ENCODE data around the gene NOTCH4.
A peak's percentile ranks its signal among the peaks of the same experiment; 100 is the strongest.

NOTCH4 gene

DNA sequence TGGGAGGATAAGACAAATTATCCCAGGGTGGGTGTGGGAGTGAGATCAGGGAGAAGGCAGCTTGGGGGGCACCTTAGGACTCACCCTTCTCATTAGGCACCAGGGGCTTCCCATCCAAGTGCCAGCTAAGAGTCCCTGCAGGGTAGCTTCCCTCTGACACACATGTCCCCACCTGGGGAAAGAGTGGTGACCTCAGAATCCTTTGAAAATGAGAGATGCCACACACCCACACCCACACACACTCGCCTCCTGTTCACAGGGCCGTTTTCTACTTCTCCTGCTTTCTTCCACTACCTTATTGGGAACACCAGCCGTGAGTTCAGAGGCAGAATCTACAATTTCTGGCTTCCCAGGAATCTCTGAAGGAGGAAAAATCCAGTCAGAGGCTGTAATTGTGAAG is 40.8 kb downstream of the NOTCH4 start:
- DNase-seq (ENCODE audit: extremely low read depth in 1 of 2, low read depth in 1 of 2) = no peak

GRCh38 chr6:32182555-32182981 is 41.3 kb downstream of the NOTCH4 start:
- DNase-seq (ENCODE audit: extremely low read depth in 1 of 2, low read depth in 1 of 2) = no peak

GRCh38 chr6:32181915-32182529 is 41.8 kb downstream of the NOTCH4 start:
- no peak for DNase-seq (ENCODE audit: extremely low read depth in 1 of 2, low read depth in 1 of 2)

DNA sequence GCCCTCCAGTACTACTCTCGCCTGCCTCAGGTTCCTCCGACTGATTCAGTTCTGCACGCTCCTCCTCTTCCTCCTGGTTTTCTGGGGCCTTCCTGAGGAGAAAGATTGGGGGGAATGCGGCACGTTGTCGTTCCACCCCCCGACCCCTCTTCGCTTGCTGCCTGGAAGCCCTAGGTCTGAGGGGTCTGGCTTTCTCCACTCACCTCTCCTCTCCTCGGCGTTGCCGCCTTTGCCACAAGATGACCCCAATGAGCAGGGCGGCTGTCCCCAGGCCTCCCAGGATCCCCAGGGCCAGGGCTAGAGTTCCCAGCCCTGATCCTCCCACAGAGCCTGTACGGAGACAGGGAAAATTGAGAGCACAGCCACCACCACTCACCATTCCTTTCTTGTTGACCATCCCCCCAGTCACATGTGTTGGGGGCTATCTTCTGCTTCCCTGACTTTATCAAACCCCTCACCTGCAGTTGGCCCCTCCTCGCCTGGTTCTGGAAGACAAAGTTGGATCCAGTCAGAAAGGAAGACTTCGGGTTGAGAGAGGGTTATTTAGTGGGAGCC is 42.6 kb downstream of the NOTCH4 start:
- DNase-seq (ENCODE audit: extremely low read depth in 1 of 2, low read depth in 1 of 2) = no peak

- DNase-seq (ENCODE audit: extremely low read depth in 1 of 2, low read depth in 1 of 2) = no peak
These were observed 44.0 kb downstream of the NOTCH4 start for GRCh38 chr6:32179766-32180405.

DNA sequence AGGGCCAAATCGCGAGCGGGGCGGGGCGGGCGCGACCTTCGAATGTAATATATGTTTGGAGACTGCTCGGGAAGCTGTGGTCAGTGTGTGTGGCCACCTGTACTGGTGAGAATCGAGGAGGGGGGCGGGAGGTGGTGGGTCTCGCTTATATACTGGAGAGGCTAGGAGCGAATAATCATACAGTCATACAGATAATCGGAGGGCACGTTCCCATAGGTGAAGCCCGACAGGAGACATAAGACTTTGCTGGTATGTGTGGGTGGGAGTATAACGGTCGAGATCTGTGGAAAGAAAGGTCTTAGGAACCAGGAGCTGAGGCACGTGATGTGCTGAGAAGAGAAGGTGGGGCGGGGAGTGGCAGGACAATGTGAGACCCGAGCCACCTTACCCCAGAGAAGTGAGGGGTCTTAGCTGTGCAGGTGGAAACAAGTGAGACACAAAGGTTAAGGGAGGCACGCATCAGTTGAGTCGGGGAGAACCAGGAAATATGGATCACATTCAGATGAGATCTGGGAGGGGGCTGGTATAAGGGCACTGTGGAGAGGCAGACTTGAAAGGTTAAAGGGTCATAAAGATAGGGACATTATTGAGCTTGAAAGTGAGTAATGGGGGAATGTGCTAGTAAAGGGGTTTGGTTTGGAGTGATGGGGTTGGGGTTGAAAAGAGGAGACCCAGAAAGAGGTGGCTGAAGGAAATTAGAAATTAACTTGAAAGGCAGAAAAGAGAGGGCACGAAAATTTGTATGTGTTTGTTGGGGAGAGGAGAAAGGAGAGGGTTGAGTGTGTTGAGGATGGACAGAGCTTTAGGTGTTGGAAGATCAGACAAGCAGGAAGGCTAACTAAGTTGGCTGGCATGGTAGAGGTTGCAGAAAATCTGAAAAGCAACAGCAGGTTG is 45.1 kb downstream of the NOTCH4 start:
- DNase-seq (ENCODE audit: extremely low read depth in 1 of 2, low read depth in 1 of 2) = no peak

DNA sequence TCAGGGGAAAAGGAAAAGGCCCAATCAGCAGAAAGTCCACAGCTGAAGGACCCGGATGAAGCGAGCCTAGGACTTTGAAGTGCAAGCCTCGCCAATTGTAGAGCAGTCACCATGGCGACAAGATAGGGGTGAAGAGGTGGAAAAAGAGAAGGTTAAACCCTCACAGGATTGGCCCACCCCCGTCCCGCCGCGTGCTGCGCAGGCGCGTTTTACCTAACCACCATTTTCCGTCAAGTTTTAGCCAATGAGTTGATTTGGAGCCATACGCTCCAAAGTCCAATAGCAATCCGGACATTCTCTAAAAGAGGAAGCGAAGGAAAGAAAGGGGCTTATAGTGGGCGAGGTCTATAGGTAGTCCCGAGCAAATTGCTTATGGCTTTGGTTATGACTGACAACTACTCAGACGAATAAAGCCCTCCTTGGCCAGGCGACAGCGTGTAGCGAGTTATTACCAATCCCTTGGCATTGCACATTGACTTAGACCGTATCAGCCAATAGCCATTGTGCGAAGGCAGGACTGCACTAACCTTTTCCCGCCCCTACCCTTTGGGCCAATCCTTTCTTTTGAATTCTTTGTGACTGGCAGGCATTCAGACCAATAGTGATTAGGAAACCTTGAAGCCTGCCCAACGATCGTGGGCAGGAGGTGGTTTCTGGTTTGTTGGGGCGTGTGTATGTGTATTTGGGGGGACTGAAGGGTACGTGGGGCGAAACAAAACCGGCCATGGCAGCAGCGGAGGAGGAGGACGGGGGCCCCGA is 45.9 kb downstream of the NOTCH4 start, which contains the start of gene RNF5:
Gene RNF5, plus strand, starts transcription at position 618 of the 759 bp plus-strand sequence. Its CDS starts 107 bp downstream, at position 725.
- peak; percentile 84 to 92 for DNase-seq (ENCODE audit: extremely low read depth in 1 of 2, low read depth in 1 of 2)

DNA sequence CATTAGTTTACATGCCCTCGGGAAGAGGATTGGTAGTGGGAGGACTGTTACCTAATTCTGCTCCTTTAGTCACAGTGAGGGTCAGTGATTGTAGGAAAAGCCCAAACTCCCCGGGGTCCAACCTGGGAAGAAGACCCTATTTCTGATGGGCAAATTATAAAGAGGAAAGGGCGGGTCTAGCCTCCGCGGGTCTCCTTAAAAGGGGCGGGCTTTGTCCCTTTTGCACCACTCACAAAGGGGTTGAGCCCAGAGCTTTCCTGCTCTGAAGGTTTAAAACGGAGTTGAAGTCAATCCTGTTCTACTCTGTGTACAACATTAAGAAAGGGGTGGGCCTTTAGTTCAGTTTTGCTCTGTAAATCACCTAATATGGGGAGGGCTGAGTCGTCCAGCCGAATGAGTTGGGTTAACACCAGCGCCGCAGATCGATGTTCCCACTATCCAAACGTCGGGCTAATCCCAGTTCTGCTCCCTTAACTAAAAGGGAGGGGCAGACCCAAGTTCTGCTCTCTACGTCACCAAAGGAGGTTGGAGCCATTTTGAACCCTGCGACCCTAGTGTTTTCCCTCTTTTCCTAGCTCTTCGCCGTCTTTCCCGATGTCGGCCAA is 46.6 kb downstream of the NOTCH4 start:
- DNase-seq (ENCODE audit: extremely low read depth in 1 of 2, low read depth in 1 of 2) = no peak

- DNase-seq (ENCODE audit: extremely low read depth in 1 of 2, low read depth in 1 of 2) = no peak
These were observed 47.2 kb downstream of the NOTCH4 start for GRCh38 chr6:32176476-32177182.

DNA sequence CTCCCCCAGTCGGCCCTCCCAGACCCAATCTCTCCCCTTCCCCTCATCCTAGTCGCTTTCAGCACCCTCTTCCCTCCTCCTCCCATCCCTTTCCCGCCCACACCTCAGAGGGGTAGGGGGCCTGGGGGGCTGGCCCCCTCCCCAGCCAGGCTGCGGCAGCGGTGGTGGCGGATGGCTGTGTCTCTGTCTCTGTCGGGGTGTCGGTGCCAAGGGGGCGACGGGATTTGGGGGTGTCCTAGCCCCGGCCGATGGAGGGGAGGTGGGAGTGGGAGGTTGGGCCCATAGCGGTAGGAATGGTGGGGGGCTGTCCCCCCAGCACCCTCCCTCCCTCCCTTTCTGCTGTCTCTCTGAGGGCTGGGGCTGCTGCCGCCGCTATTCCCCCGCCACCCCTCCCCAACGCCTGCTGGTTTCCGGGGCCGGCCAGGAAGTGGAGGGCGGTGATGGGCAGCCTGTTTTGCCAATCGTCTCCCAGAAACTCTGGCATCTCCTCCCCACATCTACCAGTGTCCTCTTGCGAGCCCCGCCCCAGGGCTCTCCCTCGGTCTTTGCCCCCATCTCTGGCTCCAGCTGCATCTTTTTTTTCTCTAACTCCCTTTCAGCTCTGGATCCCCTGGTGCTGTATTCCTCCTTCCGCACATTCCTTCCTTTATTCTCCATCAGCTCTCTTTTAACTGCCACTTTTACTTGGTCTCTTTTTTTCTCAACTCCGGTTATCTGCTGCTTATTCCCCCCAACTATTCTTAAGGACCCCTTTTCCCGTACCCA is 48.0 kb downstream of the NOTCH4 start, which contains the start of gene AGPAT1:
Gene AGPAT1, minus strand, starts transcription at position 374 of the 765 bp plus-strand sequence. CDS start 4,588 bp downstream, outside the sequence.
- peak; percentile 93 to 94 for DNase-seq (ENCODE audit: extremely low read depth in 1 of 2, low read depth in 1 of 2)

GRCh38 chr6:32175322-32175710 is 48.6 kb downstream of the NOTCH4 start:
- DNase-seq (ENCODE audit: extremely low read depth in 1 of 2, low read depth in 1 of 2) = no peak

GRCh38 chr6:32174416-32174815 is 49.5 kb downstream of the NOTCH4 start:
- no peak for DNase-seq (ENCODE audit: extremely low read depth in 1 of 2, low read depth in 1 of 2)

DNA sequence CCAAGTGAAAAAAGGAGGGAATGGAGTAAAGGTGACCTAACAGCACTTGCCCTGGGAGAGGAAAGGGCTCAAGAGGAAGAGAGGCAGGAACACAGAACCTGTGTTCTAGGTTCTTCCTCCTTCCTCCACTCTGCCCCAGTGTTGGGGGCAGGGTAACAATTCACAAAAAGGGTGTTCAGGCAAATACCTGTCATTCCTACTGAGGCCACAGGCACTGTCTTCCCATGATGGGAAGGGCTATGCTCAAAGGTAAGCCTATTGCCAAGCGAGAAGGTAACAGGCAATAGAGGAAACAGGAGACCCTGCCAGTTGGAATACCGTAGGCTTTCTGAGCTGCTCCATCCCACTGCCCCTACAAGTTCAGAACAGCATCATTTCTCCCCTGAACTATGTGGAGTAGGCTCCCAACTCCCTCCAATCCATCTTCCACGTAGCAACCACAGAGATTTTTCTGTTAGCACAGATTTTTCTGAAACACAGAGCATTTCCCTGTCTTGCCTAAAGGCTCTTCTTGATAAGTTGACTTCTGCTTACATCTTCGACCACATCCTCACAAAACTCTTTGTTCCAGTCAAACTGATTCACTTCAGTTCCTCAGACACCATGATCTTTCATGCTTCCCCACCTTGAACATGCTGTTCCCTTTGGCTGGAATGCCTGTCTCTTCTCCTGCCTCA is 50.7 kb downstream of the NOTCH4 start:
- DNase-seq (ENCODE audit: extremely low read depth in 1 of 2, low read depth in 1 of 2) = no peak

DNA sequence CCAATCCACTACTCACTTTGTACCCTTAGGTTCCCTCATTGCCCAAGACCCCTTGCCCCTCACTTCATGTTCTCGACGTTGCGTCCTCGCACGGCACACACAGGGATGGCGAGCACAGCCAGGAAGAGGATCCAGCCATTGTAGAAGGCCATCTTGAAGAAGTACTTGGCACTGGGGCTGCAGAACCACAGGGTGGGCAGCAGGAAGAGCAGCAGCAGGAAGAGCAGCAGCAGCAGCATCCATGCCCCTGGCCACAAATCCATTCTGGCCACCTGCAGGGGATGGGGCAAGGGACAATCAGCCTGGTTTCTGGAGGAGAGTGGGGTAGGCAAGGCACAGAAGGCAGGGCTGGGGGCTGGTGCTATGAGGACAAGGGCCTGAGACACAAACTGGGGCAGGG is 52.6 kb downstream of the NOTCH4 start:
- no peak for DNase-seq (ENCODE audit: extremely low read depth in 1 of 2, low read depth in 1 of 2)

- DNase-seq (ENCODE audit: extremely low read depth in 1 of 2, low read depth in 1 of 2) = no peak
These were observed 53.6 kb downstream of the NOTCH4 start for GRCh38 chr6:32170294-32170693.

GRCh38 chr6:32168807-32169591 is 54.9 kb downstream of the NOTCH4 start:
- no peak for DNase-seq (ENCODE audit: extremely low read depth in 1 of 2, low read depth in 1 of 2)

DNA sequence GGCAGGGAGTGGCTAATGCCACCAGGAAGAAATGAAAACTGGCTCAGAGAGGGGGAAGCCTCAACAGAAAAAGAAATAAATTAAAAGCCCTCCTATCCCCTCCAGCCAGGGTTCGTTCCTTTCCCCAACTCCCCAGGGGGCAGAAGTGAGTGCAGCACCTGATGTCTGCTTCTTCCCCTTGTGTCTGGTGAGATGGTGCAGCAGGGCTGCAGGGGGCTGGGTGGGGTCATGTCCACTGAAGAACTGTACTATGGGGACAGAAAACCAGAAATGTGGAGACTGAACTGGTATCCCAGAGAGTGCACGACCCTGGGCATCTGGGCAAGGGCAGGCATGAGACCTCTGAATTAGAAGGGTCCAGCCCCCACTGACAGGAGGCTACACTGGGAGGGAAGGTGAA is 55.5 kb downstream of the NOTCH4 start:
- no peak for DNase-seq (ENCODE audit: extremely low read depth in 1 of 2, low read depth in 1 of 2)

All from activated CD8-positive, alpha-beta memory T cell treated with anti-CD3 and anti-CD28 coated beads for 1 hour (primary cell).